Measurements from ENCODE around the gene TLK2.

The TLK2 gene

DNA sequence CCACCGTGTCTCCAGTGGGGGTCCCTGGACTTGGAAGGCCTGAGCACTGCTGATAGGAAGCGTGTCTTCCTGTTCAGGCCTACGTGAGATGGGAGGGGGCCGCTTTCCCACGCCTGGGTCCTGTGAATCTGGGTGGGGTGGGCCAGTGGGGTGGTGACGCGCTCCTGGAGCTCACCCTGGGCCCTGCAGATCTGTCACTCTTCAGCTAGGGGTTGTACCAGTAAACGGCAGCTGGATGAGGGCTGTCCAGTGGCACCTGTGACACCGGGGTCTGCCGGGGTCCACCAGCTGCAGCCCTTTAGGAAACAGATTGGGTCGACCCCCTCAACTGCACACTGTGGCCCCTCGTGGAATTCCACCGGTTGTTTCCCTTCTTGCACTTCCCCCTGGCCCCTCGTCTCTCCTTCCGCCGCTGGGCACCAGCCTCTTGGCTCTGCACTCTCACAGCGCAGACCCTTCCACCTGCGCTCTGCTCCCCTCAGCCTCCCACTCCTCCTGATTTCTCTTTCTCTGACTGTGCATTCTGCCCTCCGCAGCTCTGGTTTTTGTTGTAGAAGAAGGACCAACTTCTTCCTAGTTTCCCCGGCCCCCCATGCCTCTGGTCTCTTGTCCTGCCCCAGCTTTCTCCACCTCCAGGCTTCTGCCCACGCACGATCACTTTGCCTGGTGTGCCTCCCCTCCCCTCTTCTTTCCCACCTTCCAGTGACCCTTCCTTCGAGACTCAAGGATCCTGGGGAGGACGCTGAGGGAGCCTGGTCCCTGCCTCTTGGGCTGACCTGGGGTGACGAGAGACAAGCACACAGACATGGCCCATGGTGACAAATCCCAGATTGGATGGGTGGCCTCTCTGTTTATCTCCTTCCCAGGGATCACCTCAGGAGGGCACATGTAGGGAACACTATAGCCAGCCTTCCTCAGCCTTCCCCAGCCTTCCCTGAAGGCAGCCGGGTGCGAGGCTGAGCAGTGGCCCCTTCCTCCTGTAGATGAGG is 153.6 kb downstream of the TLK2 start:
- Histone ChIP-seq H3K36me3 (ENCODE audit: insufficient read depth, low read length) (no peaks in the 10 kb centered on the region), H3K27me3 (ENCODE audit: control insufficient read depth in 1 of 2, insufficient read depth in 2 of 2, low read length in 2 of 2) (peaks cover 0 to 24% of the 10 kb centered on the region in 2 donors), H3K9ac (ENCODE audit: low read length) (no peak overlapping the region), H3K4me3 (ENCODE audit: low read depth in 1 of 2, low read length in 2 of 2) (no peak overlapping the region), H3K9me3 (ENCODE audit: low read length) (no peaks in the 10 kb centered on the region), H3K27ac (ENCODE audit: low read depth, low read length) (no peak overlapping the region), H3K4me1 (ENCODE audit: insufficient read depth, low read length) (peaks cover 12% of the 10 kb centered on the region)

DNA sequence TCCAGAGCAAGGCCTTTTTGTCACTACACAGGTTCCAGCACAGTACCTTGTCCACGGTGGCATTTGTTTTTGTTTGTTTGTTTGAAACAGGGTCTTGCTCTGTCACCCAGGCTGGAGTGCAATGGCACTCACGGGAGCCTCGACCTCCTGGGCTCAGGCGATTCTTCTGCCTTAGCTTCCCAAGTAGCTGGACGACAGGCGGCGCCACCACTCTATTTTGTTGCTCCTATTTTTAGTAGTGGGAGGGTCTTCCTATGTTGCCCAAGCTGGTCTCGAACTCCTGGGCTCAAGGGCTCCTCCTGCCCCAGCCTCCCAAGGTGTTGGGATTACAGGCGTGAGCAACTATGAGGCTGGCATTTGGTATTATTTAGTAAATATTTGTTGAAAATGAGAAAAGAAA is 159.2 kb downstream of the TLK2 start:
- Histone ChIP-seq H3K4me1 (ENCODE audit: insufficient read depth, low read length) (no peaks in the 10 kb centered on the region), H3K27me3 (ENCODE audit: control insufficient read depth in 1 of 2, insufficient read depth in 2 of 2, low read length in 2 of 2) (no peaks in the 10 kb centered on the region), H3K9ac (ENCODE audit: low read length) (no peak overlapping the region), H3K27ac (ENCODE audit: low read depth, low read length) (no peak overlapping the region), H3K36me3 (ENCODE audit: insufficient read depth, low read length) (no peaks in the 10 kb centered on the region), H3K9me3 (ENCODE audit: low read length) (no peaks in the 10 kb centered on the region), H3K4me3 (ENCODE audit: low read depth in 1 of 2, low read length in 2 of 2) (no peak overlapping the region)

DNA sequence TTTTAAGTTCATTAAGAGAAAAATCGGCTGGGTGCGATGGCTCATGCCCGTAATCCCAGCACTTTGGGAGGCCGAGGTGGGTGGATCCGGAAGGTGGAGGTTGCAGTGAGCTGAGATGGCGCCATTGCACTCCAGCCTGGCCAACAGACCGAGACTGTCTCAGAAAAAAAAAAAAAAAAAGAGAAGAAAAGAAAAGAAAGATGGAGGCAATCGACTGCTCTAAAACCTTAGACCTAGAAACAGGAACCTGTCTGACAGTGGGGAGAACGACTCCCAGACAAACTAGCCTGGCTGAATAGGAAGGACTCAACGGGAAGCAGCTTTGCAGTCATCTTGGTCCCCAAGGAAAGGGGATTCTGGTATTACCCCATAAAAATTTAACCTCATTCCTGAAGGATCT is 162.5 kb downstream of the TLK2 start:
- H3K27me3 ChIP-seq (ENCODE audit: control insufficient read depth in 1 of 2, insufficient read depth in 2 of 2, low read length in 2 of 2), result no peaks in the 10 kb centered on the region
- no peak overlapping the region for H3K27ac ChIP-seq (ENCODE audit: low read depth, low read length)
- no peak overlapping the region for H3K4me3 ChIP-seq (ENCODE audit: low read depth in 1 of 2, low read length in 2 of 2)
- no peak overlapping the region for H3K9ac ChIP-seq (ENCODE audit: low read length)
- no peaks in the 10 kb centered on the region for H3K4me1 ChIP-seq (ENCODE audit: insufficient read depth, low read length)
- no peaks in the 10 kb centered on the region for H3K9me3 ChIP-seq (ENCODE audit: low read length)
- H3K36me3 ChIP-seq (ENCODE audit: insufficient read depth, low read length), result no peaks in the 10 kb centered on the region

DNA sequence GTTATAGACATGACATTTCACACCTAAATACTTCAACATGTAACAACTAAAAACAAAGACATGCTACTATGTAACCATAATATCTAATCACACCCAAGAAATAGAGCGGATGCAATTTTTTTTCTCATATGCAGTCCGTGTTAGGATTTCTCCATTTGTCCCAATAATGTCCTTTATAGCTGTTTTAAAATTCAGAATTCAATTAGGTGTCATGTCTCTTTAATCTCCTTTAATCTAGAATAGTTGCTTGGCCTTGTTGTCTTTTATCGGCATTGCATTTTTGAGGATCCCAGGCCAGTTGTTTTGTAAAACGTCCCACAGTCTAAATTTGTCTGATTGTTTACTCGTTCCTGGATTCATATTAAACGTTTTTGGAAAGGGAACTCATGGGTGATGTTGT is 163.3 kb downstream of the TLK2 start:
- H3K4me3 ChIP-seq (ENCODE audit: low read depth in 1 of 2, low read length in 2 of 2), result no peak overlapping the region
- no peaks in the 10 kb centered on the region for H3K9me3 ChIP-seq (ENCODE audit: low read length)
- no peaks in the 10 kb centered on the region for H3K27me3 ChIP-seq (ENCODE audit: control insufficient read depth in 1 of 2, insufficient read depth in 2 of 2, low read length in 2 of 2)
- no peak overlapping the region for H3K27ac ChIP-seq (ENCODE audit: low read depth, low read length)
- H3K9ac ChIP-seq (ENCODE audit: low read length), result no peak overlapping the region
- H3K4me1 ChIP-seq (ENCODE audit: insufficient read depth, low read length), result no peaks in the 10 kb centered on the region
- H3K36me3 ChIP-seq (ENCODE audit: insufficient read depth, low read length), result no peaks in the 10 kb centered on the region

DNA sequence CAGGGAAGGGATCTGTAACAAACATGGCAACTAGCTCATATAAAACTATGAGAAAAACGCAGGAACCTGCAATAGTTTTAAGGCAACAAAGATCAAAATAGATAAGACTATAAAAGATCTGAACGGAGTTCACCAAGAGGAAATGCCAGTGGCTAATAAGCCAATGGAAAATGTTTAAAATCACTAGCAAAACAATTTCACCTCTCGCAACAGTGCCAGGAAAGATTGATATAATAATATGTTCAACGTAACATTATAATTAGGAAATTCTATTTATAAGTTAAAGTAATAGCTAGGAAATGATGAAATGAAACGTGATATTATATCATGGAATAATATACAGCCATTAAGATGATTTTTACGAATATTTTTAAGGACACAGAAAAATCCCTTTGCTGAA is 164.9 kb downstream of the TLK2 start:
- Histone ChIP-seq H3K9ac (ENCODE audit: low read length) (no peak overlapping the region), H3K27ac (ENCODE audit: low read depth, low read length) (no peak overlapping the region), H3K27me3 (ENCODE audit: control insufficient read depth in 1 of 2, insufficient read depth in 2 of 2, low read length in 2 of 2) (no peaks in the 10 kb centered on the region), H3K4me3 (ENCODE audit: low read depth in 1 of 2, low read length in 2 of 2) (no peak overlapping the region), H3K36me3 (ENCODE audit: insufficient read depth, low read length) (no peaks in the 10 kb centered on the region), H3K4me1 (ENCODE audit: insufficient read depth, low read length) (no peaks in the 10 kb centered on the region), H3K9me3 (ENCODE audit: low read length) (no peaks in the 10 kb centered on the region)

DNA sequence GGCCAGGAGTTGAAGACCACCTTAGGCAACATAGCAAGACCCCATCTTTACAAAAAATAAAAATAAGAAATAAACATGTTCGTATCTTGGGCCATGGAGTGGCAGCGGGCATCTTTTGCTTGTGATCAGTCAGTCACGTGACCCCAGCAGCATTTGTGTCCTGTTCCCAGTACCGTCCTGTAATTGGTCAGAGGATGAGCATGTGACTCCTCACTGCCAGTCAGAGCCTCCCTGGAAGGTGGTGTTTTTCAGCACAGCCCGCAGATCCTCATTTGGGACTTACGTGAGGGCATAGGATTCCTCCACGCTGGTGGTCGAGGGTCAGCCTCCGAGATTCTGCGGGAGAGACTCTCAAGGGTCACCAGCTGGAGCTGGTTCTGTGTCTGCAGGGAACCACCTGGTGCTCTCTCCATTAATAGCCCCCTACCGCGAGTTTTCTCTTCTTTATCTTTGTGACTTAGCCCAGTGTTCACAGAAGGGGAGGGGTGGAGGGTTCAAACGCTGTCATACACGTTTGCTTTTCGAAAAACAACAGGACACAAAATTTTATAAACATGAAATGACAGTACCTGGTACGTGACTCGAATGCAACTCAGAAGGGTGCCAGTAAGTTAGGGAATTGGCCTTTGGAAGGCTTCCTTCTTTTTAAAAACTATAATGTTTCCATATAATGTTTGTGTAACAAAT is 166.0 kb downstream of the TLK2 start:
- H3K36me3 ChIP-seq (ENCODE audit: insufficient read depth, low read length), result no peaks in the 10 kb centered on the region
- no peak overlapping the region for H3K4me3 ChIP-seq (ENCODE audit: low read depth in 1 of 2, low read length in 2 of 2)
- H3K27me3 ChIP-seq (ENCODE audit: control insufficient read depth in 1 of 2, insufficient read depth in 2 of 2, low read length in 2 of 2), result no peaks in the 10 kb centered on the region
- no peak overlapping the region for H3K27ac ChIP-seq (ENCODE audit: low read depth, low read length)
- no peaks in the 10 kb centered on the region for H3K9me3 ChIP-seq (ENCODE audit: low read length)
- H3K9ac ChIP-seq (ENCODE audit: low read length), result no peak overlapping the region
- no peaks in the 10 kb centered on the region for H3K4me1 ChIP-seq (ENCODE audit: insufficient read depth, low read length)

DNA sequence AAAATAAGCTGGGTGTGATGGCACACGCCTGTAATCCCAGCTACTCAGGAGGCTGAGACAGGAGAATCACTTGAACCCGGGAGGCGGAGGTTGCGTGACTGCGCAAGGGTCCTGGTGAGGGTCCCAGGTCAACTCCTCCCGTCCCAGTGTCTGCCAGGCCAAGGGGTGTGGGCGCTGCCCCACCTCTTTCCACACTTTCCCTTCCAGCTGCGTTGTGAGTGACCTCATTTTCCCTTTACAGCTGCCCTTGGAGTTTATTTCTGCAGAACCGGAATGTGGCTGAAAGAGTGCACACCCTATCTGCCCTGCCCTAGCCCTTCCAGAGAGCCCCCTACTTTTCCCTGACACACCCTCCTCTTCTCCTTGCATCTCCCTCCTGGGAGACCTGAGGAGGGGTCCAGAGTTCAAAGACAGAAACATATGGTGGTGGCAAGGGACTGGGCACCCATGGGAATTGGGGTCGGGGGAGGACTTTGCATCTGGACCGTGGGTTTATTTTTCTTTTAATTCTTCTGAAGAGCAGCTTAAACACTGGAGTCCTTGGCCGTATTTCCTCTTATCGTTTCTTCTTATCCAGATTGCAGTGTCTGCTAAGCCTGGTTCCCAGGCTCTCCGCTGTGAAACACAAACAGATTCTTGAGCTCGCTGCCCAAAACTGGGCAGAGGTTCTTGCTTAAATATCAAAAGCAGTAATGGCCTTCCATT is 169.8 kb downstream of the TLK2 start:
- H3K4me3 ChIP-seq (ENCODE audit: low read depth in 1 of 2, low read length in 2 of 2), result no peak overlapping the region
- no peak overlapping the region for H3K27ac ChIP-seq (ENCODE audit: low read depth, low read length)
- no peak overlapping the region for H3K9ac ChIP-seq (ENCODE audit: low read length)
- H3K9me3 ChIP-seq (ENCODE audit: low read length), result no peaks in the 10 kb centered on the region
- H3K4me1 ChIP-seq (ENCODE audit: insufficient read depth, low read length), result no peaks in the 10 kb centered on the region
- H3K36me3 ChIP-seq (ENCODE audit: insufficient read depth, low read length), result no peaks in the 10 kb centered on the region
- peaks cover 0 to 13% of the 10 kb centered on the region in 2 donors for H3K27me3 ChIP-seq (ENCODE audit: control insufficient read depth in 1 of 2, insufficient read depth in 2 of 2, low read length in 2 of 2)

DNA sequence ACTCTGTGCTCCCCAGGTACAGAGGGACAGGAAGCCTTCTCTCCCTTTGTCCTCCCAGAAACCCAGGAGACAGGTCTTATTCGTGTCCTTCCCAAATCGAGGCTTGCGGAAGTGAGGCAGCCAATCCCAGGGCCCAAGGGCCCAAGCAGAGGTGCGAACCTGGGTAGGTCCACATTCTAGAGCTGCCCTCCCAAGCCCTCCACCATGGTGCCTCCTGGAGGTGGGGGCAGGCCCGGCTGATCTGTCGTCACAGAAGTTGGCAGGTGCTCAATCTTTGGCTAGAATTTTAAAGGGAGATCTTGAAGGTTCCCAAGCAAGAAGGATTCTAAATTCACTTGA is 170.3 kb downstream of the TLK2 start:
- peaks cover 0 to 16% of the 10 kb centered on the region in 2 donors for H3K27me3 ChIP-seq (ENCODE audit: control insufficient read depth in 1 of 2, insufficient read depth in 2 of 2, low read length in 2 of 2)
- no peak overlapping the region for H3K4me3 ChIP-seq (ENCODE audit: low read depth in 1 of 2, low read length in 2 of 2)
- H3K4me1 ChIP-seq (ENCODE audit: insufficient read depth, low read length), result peaks cover 5% of the 10 kb centered on the region
- no peak overlapping the region for H3K27ac ChIP-seq (ENCODE audit: low read depth, low read length)
- no peaks in the 10 kb centered on the region for H3K9me3 ChIP-seq (ENCODE audit: low read length)
- H3K9ac ChIP-seq (ENCODE audit: low read length), result no peak overlapping the region
- H3K36me3 ChIP-seq (ENCODE audit: insufficient read depth, low read length), result no peaks in the 10 kb centered on the region

DNA sequence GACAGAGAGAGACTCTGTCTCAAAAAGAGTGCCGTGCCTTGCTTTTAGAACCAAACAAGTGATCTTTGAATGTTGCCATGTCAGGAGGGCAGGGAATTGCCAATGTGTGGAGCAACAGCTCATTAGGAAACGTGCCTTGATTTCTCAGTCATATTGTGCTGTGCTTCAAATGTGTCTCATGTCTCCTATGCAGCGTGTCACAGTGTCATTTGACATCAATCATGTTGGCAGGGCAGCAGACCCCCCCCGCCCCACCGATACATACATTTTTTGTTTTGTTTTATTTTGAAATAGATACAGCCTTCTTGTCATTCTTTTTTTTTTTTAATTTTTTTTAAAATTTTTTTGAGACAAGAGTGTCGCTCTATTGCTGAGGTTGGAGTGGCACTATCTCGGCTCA is 170.9 kb downstream of the TLK2 start:
- Histone ChIP-seq H3K27ac (ENCODE audit: low read depth, low read length) (no peak overlapping the region), H3K9me3 (ENCODE audit: low read length) (no peaks in the 10 kb centered on the region), H3K4me3 (ENCODE audit: low read depth in 1 of 2, low read length in 2 of 2) (no peak overlapping the region), H3K9ac (ENCODE audit: low read length) (no peak overlapping the region), H3K36me3 (ENCODE audit: insufficient read depth, low read length) (no peaks in the 10 kb centered on the region), H3K4me1 (ENCODE audit: insufficient read depth, low read length) (peaks cover 5% of the 10 kb centered on the region), H3K27me3 (ENCODE audit: control insufficient read depth in 1 of 2, insufficient read depth in 2 of 2, low read length in 2 of 2) (peaks cover 0 to 16% of the 10 kb centered on the region in 2 donors)

DNA sequence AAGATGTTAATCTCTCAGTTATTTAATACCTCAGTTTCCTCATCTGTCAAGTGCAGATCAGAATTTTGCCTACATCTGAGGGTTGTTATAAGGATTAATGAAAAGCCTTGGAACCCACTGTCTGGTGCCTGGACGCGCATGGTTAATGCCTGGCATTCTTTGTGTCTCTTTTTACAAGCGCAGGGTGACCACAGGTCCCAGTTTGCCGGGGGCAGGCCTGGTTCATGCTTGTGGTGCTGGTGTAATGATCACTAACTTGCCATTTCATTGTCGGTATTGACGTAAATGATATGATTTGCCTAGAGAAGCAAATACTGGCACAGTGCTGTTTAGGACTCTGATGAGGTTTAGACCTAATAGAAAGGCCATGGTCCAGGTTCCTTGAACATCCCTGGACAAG is 172.0 kb downstream of the TLK2 start:
- Histone ChIP-seq H3K4me1 (ENCODE audit: insufficient read depth, low read length) (peaks cover 5% of the 10 kb centered on the region), H3K9ac (ENCODE audit: low read length) (no peak overlapping the region), H3K4me3 (ENCODE audit: low read depth in 1 of 2, low read length in 2 of 2) (no peak overlapping the region), H3K36me3 (ENCODE audit: insufficient read depth, low read length) (no peaks in the 10 kb centered on the region), H3K27me3 (ENCODE audit: control insufficient read depth in 1 of 2, insufficient read depth in 2 of 2, low read length in 2 of 2) (peaks cover 0 to 16% of the 10 kb centered on the region in 2 donors), H3K27ac (ENCODE audit: low read depth, low read length) (no peak overlapping the region), H3K9me3 (ENCODE audit: low read length) (no peaks in the 10 kb centered on the region)

DNA sequence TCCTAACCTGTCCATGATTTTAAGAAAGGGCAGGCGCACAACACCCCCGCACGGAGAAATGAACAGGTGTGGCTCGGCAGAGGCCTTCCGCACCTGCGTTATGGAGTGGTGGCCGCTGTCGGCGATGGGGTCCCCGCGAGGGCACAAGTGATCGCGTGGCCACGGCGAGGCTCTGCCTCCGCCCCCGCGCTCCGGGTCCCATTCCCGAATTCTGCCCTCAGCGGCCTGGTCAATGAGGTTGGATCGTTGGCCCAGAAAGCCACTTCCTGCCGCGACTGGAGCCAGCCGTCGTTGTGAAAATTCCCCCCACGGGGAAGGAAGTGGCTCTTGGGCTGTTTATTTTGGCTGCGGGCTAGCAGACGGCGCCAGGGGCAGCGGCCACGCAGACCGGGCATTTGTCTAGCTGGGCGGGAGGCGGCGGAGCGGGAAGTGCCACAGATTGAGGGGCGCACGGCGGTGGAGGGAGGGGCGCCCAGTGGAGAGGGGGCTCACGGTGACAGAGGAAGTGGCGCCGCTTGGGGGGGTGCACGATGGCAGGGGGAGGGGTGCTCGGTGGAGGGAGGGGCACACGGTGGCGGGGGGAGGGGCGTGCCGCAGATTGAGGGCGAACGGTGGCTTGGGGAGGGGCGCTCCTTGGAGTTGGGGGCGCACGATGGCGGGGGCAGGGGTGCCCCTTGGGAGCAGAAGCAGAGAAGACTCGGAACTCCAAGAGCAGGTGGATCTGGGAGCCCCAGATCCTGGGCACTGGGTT is 173.8 kb downstream of the TLK2 start:
- no peaks in the 10 kb centered on the region for H3K9me3 ChIP-seq (ENCODE audit: low read length)
- H3K36me3 ChIP-seq (ENCODE audit: insufficient read depth, low read length), result no peaks in the 10 kb centered on the region
- H3K27ac ChIP-seq (ENCODE audit: low read depth, low read length), result peak overlapping the region; percentile 49
- peaks cover 5% of the 10 kb centered on the region for H3K4me1 ChIP-seq (ENCODE audit: insufficient read depth, low read length)
- no peak overlapping the region for H3K9ac ChIP-seq (ENCODE audit: low read length)
- peaks cover 0 to 16% of the 10 kb centered on the region in 2 donors for H3K27me3 ChIP-seq (ENCODE audit: control insufficient read depth in 1 of 2, insufficient read depth in 2 of 2, low read length in 2 of 2)
- peak overlapping the region; percentile 49 to 53 for H3K4me3 ChIP-seq (ENCODE audit: low read depth in 1 of 2, low read length in 2 of 2)

Measured in muscle layer of colon (tissue), 2 donors.